ENCODE results near the gene CORO7. TPM values are rescaled to one million over a fixed set of nuclear protein-coding genes. Genes with fewer than 3 reads are reported as not detected.

Gene CORO7
- total and polyA plus RNA-seq, 7 donors, result 10.0 to 43.4 (median 17.1) TPM

- Histone ChIP-seq H3K27me3 (no peaks in the 10 kb centered on the region), H3K36me3 (peaks cover 0 to 28% (median 8%) of the 10 kb centered on the region in 4 donors), H3K4me3 (no peak overlapping the region), H3K27ac (no peak overlapping the region), H3K9me3 (no peaks in the 10 kb centered on the region), H3K4me1 (peaks cover 0 to 5% (median 0%) of the 10 kb centered on the region in 4 donors)
- TF ChIP-seq POLR2A (IDR thresholded peaks at IDR 0.05) (no peak), EP300 (IDR thresholded peaks at IDR 0.05) (no peak), CTCF (IDR thresholded peaks at IDR 0.05) (no peak), POLR2AphosphoS5 (IDR thresholded peaks at IDR 0.05) (no peak)
- no peak for DNase-seq
- intact Hi-C loops (cut with DNase I), result no loop called here
- 97% methylated on average over 7 of the region's 7 CpGs for WGBS, 2 donors
Measured at GRCh38 chr16:4356820-4357219, 59.6 kb downstream of the CORO7 start.

- no peak overlapping the region for H3K27ac ChIP-seq
- H3K36me3 ChIP-seq, result peaks cover 0 to 14% (median 6%) of the 10 kb centered on the region in 4 donors
- TF ChIP-seq POLR2AphosphoS5 (IDR thresholded peaks at IDR 0.05) (no peak), POLR2A (IDR thresholded peaks at IDR 0.05) (no peak), EP300 (IDR thresholded peaks at IDR 0.05) (no peak), CTCF (IDR thresholded peaks at IDR 0.05) (no peak)
Measured at GRCh38 chr16:4354512-4355409, 61.6 kb downstream of the CORO7 start.

GRCh38 chr16:4353675-4354074, 62.7 kb downstream of the CORO7 start:
- H3K27ac ChIP-seq, result no peak overlapping the region
- no peaks in the 10 kb centered on the region for H3K9me3 ChIP-seq
- TF ChIP-seq POLR2A (IDR thresholded peaks at IDR 0.05) (no peak), EP300 (IDR thresholded peaks at IDR 0.05) (no peak), POLR2AphosphoS5 (IDR thresholded peaks at IDR 0.05) (no peak), CTCF (IDR thresholded peaks at IDR 0.05) (no peak)
- H3K4me3 ChIP-seq, result no peak overlapping the region
- intact Hi-C loops (cut with DNase I), result no loop called here
- 94 to 95% methylated on average over 4 of the region's 4 CpGs for WGBS, 2 donors
- H3K27me3 ChIP-seq, result no peaks in the 10 kb centered on the region
- H3K4me1 ChIP-seq, result peaks cover 0 to 23% (median 15%) of the 10 kb centered on the region in 4 donors
- DNase-seq, result no peak
- H3K36me3 ChIP-seq, result peaks cover 0 to 14% (median 6%) of the 10 kb centered on the region in 4 donors

More at GRCh38 chr16:4354512-4355409, 61.6 kb downstream of the CORO7 start:
- no peaks in the 10 kb centered on the region for H3K27me3 ChIP-seq
- H3K4me1 ChIP-seq, result peaks cover 0 to 20% (median 11%) of the 10 kb centered on the region in 4 donors
- DNase-seq, result peak; percentile 61
- 95 to 96% methylated on average over 20 of the region's 20 CpGs for WGBS, 2 donors
- intact Hi-C loops (cut with DNase I), result no loop called here
- no peak overlapping the region for H3K4me3 ChIP-seq
- no peaks in the 10 kb centered on the region for H3K9me3 ChIP-seq

GRCh38 chr16:4352843-4353242, 63.6 kb downstream of the CORO7 start:
- no peak overlapping the region for H3K27ac ChIP-seq
- no peaks in the 10 kb centered on the region for H3K9me3 ChIP-seq
- H3K27me3 ChIP-seq, result no peaks in the 10 kb centered on the region
- TF ChIP-seq CTCF (IDR thresholded peaks at IDR 0.05), result no peak
- no peak for TF ChIP-seq EP300 (IDR thresholded peaks at IDR 0.05)
- TF ChIP-seq POLR2A (IDR thresholded peaks at IDR 0.05), result no peak
- no peak for TF ChIP-seq POLR2AphosphoS5 (IDR thresholded peaks at IDR 0.05)
- peaks cover 0 to 23% (median 17%) of the 10 kb centered on the region in 4 donors for H3K4me1 ChIP-seq
- 89 to 91% methylated on average over 5 of the region's 5 CpGs for WGBS, 2 donors
- peaks cover 0 to 8% (median 3%) of the 10 kb centered on the region in 4 donors for H3K36me3 ChIP-seq
- H3K4me3 ChIP-seq, result no peak overlapping the region
- no peak for DNase-seq
- intact Hi-C loops (cut with DNase I), result no loop called here
